Measurements from ENCODE around the gene FLOT1. TPM values are rescaled to one million over a fixed set of nuclear protein-coding genes. Genes with fewer than 3 reads are reported as not detected.
"Not testable (repeated sequence)": the region's sequence is repeated elsewhere in the genome, so short reads cannot be mapped to it uniquely, and the experiment has no call there.

FLOT1 gene
- total RNA-seq, 1 experiment from 2014 or later: 182 TPM

- DNase-seq (ENCODE audit: low read depth, low spot score): no peak
- in situ Hi-C loops (cut with HindIII; ENCODE audit: low pct_unique_long_range_greater_than_20kb, low sequenced_read_pairs): no loop called here
Observed at GRCh38 chr6:30769853-30770524, 27.5 kb upstream of the FLOT1 start.

DNA sequence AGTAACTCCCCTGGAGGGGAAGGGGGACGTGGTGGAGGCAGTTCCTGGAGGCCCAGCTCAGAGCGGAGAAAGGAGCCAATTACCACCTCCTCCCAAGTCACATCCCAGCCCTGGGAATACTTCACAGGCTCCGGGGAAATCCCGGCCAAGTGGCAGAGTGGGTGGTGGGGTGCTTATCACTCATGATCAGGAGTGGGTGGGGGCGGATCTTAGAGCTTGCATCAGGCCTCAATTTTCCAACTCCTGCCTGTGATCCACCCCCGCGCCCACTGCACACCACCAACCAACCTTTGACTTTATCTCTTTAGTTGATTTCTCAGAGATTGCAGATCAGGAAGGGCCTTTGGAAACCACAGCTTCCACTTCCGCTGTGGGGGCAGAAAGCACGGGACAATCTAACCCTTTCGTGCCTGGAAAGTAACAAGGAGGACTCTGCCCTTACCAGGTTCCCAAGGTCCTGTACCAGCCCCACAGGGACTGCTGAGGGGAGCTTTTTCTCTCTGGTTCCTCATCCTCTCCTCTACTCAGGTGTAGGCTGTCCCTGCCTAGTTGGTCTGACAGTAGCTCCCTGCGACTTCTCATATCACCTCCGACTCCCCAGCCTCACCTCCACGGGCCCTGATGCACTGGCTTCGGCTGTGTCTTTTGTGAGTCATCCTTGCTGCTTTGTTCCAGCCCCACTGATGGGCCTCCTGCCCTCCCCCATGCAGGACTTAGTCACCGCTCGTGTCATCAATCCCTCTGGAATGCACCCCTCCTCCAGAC lies 26.8 kb upstream of the FLOT1 start:
- in situ Hi-C loops (cut with HindIII; ENCODE audit: low pct_unique_long_range_greater_than_20kb, low sequenced_read_pairs): no loop called here

GRCh38 chr6:30768634-30769087 lies 26.2 kb upstream of the FLOT1 start:
- in situ Hi-C loops (cut with HindIII; ENCODE audit: low pct_unique_long_range_greater_than_20kb, low sequenced_read_pairs): no loop called here
- DNase-seq (ENCODE audit: low read depth, low spot score): no peak

More for the DNA sequence above, 26.8 kb upstream of the FLOT1 start:
- peak; percentile 80 for DNase-seq (ENCODE audit: low read depth, low spot score)

DNA sequence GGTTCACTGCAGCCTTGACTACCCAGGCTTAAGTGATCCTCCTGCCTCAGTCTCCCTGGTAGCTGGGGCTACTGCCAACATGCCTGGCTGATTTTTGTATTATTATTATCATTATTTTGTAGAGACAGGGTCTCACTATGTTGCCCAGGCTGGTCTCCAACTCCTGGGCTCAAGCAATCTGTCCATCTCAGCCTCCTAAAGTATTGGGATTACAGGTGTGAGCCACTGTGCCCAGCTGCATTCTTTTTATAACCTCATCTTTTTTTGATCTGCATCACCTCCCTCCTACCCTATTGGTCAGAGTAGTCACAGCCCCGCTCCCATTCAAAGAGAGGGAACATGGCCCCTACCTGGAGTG lies 25.4 kb upstream of the FLOT1 start:
- no peak for DNase-seq (ENCODE audit: low read depth, low spot score)
- in situ Hi-C loops (cut with HindIII; ENCODE audit: low pct_unique_long_range_greater_than_20kb, low sequenced_read_pairs): no loop called here

- in situ Hi-C loops (cut with HindIII; ENCODE audit: low pct_unique_long_range_greater_than_20kb, low sequenced_read_pairs): no loop called here
- no peak for DNase-seq (ENCODE audit: low read depth, low spot score)
Observed at GRCh38 chr6:30767158-30767943, 24.9 kb upstream of the FLOT1 start.

DNA sequence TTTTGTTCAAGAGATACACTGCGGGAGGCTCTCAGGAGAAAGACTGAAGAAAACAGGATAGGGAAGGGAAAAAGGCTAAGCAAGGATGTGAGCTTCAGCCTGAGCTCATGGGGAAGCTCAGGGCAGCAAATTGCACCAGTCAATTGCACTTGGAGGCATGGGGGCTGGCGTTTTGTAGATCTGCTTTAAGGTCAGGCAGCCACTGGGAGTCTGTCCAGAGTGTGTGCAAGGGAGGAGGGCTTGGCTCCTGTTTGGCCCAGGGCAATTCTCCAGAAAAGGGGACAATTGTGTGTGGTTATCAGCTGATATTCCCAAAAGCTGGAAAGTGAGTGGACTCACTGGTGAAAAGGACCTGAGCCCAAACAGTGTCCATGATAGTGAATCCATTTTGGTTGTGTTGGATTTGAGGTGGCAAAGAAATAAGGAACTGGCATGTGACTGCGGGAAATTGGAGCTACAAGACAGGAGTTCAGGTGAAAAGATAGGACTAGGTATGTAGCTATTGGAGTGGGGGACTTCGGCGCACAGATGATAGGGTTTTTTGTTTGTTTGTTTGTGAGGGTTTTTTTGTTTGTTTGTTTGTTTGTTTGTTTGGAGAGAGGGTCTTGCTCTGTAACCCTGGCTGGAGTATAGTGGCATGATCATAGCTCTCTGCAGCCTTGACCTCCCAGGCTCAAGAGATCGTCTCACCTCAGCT lies 24.1 kb upstream of the FLOT1 start:
- in situ Hi-C loops (cut with HindIII; ENCODE audit: low pct_unique_long_range_greater_than_20kb, low sequenced_read_pairs): no loop called here
- DNase-seq (ENCODE audit: low read depth, low spot score): peak; percentile 88

- in situ Hi-C loops (cut with HindIII; ENCODE audit: low pct_unique_long_range_greater_than_20kb, low sequenced_read_pairs); DNase-seq (ENCODE audit: low read depth, low spot score): not testable (repeated sequence)
Observed at GRCh38 chr6:30765495-30765894, 23.0 kb upstream of the FLOT1 start.

- in situ Hi-C loops (cut with HindIII; ENCODE audit: low pct_unique_long_range_greater_than_20kb, low sequenced_read_pairs); DNase-seq (ENCODE audit: low read depth, low spot score): not testable (repeated sequence)
Observed at GRCh38 chr6:30764490-30765043, 22.1 kb upstream of the FLOT1 start.

- DNase-seq (ENCODE audit: low read depth, low spot score): peak; percentile 91
- in situ Hi-C loops (cut with HindIII; ENCODE audit: low pct_unique_long_range_greater_than_20kb, low sequenced_read_pairs): no loop called here
Observed at GRCh38 chr6:30763618-30764489, 21.4 kb upstream of the FLOT1 start.

- in situ Hi-C loops (cut with HindIII; ENCODE audit: low pct_unique_long_range_greater_than_20kb, low sequenced_read_pairs): no loop called here
- DNase-seq (ENCODE audit: low read depth, low spot score): no peak
Observed at GRCh38 chr6:30763155-30763617, 20.7 kb upstream of the FLOT1 start.

GRCh38 chr6:30761791-30762429 lies 19.4 kb upstream of the FLOT1 start:
- in situ Hi-C loops (cut with HindIII; ENCODE audit: low pct_unique_long_range_greater_than_20kb, low sequenced_read_pairs): no loop called here
- no peak for DNase-seq (ENCODE audit: low read depth, low spot score)

GRCh38 chr6:30760549-30760948 lies 18.1 kb upstream of the FLOT1 start:
- DNase-seq (ENCODE audit: low read depth, low spot score): no peak
- in situ Hi-C loops (cut with HindIII; ENCODE audit: low pct_unique_long_range_greater_than_20kb, low sequenced_read_pairs): no loop called here

GRCh38 chr6:30759575-30760239 lies 17.2 kb upstream of the FLOT1 start:
- in situ Hi-C loops (cut with HindIII; ENCODE audit: low pct_unique_long_range_greater_than_20kb, low sequenced_read_pairs): no loop called here
- no peak for DNase-seq (ENCODE audit: low read depth, low spot score)

DNA sequence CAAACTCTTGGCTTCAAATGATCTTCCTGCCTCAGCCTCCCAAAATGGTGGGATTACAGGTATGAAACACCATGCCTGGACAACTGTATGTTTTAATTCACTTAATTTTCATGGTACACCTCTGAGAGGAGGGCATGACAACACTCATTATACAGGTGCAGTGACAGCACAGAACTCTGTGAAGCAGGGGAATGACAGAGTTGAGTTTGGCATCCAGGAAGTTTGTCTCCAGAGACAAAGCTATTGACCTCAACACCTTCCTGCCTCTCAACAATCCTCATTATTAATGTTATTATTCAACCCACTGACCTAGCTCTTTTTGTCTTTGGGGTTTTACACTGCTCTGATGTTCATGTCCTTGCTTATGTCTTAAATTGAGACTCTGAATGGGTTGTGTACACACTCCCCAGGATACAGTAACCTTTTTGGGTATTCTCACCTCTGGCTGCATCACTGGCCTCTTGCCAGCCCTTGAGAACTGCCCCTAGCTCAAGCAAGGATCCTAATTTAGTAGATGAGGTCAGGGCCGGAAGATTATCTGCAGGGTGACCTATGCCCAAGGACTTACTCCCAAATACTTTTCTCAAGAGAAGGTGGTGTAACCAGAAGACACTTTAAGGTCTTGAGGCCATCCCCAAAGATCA lies 14.9 kb upstream of the FLOT1 start:
- no peak for DNase-seq (ENCODE audit: low read depth, low spot score)
- in situ Hi-C loops (cut with HindIII; ENCODE audit: low pct_unique_long_range_greater_than_20kb, low sequenced_read_pairs): no loop called here

DNA sequence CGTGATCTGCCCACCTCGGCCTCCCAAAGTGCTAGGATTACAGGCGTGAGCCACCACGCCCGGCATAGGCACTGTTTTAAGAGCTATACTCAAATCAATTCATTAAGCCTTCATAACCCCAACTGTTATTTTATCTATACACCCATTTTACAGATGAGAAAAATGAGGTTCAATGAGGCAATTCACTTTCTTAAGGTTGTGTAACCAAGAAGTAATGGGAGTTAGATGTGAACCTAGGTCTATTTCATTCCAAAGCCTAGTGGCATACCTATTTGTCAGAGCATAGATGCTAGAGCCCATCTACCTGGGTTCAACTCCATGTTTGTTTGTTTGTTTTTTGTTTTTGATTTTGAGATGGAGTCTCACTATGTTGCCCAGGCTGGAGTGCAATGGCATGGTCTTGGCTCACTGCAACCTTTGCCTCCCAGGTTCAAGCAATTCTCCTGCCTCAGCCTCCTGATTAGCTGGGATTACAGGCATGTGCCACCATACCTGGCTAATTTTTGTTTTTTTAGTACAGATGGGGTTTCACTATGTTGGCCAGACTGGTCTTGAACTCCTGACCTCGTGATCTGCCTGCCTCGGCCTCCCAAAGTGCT lies 14.0 kb upstream of the FLOT1 start:
- in situ Hi-C loops (cut with HindIII; ENCODE audit: low pct_unique_long_range_greater_than_20kb, low sequenced_read_pairs); DNase-seq (ENCODE audit: low read depth, low spot score): not testable (repeated sequence)

Measured in SK-MEL-5 (cell line).